GM20000 (cell line): Measurements from ENCODE around the gene AGAP1.

Source experiments
- DNase-seq: peaks from one replicate; pipeline ENCODE4 v3.0.0; 2012; ENCODE audit warnings: low spot score
- TF ChIP-seq, protein P1 (sequence below): IDR thresholded peaks from 2 replicates; pipeline ENCODE4 v1.5.1; 2012; ENCODE audit warnings: mild to moderate bottlenecking, control low read depth; ENCODE audit errors: extremely low read depth, missing control alignments

Gene AGAP1

DNA sequence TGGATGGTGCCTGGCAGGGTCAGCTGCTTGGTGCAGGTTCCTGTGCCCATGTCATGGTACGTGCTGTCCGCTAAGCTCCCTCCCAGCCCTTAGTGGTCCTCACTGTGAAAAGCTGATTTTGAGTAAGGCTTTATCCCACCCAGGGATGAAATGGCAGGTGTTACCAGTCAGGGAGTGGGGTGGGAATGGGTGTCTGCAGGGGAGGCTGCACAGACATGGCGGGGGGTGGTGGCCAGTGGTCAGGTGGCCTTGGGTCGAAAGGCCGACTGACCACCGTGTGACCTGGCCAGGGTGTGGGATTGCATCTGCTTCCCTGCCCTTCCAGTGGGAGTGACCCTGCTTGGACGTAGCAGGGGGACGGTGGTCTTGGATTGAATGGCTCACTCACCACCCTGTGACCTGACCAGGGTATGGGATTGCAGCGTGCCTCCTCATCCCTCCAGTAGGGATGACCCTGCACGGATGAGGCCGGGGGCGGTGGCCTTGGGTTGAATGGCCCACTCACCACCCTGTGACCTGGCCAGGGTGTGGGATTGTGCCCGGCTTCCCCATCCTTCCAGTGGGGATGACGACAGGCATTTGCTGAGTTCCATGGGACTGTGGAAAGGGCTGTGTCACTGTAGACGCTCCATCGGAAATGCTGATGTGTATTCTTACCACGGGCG lies 29.8 kb downstream of the AGAP1 start:
- DNase-seq, result no peak
- TF ChIP-seq, protein P1, sequence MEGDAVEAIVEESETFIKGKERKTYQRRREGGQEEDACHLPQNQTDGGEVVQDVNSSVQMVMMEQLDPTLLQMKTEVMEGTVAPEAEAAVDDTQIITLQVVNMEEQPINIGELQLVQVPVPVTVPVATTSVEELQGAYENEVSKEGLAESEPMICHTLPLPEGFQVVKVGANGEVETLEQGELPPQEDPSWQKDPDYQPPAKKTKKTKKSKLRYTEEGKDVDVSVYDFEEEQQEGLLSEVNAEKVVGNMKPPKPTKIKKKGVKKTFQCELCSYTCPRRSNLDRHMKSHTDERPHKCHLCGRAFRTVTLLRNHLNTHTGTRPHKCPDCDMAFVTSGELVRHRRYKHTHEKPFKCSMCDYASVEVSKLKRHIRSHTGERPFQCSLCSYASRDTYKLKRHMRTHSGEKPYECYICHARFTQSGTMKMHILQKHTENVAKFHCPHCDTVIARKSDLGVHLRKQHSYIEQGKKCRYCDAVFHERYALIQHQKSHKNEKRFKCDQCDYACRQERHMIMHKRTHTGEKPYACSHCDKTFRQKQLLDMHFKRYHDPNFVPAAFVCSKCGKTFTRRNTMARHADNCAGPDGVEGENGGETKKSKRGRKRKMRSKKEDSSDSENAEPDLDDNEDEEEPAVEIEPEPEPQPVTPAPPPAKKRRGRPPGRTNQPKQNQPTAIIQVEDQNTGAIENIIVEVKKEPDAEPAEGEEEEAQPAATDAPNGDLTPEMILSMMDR, result no peak

DNA sequence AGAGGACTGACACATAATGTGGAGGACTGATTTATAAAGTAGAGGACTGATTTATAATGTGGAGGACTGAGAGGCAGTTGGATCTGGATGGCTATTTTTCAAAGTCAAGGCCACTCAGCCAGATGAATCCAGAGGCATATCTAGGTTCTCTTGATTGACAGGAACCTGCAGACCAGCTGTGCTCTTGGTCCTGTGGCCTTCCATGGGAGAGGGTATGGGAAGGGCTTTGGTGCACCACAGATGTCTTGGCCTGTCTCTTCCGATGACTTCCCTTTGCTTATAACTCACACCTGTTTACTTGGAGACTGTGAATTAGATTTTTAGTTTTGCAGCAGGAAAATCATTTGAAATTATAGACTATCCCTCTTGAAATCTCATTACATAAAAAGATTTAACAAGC lies 32.3 kb downstream of the AGAP1 start:
- TF ChIP-seq, protein P1, result no peak
- no peak for DNase-seq

DNA sequence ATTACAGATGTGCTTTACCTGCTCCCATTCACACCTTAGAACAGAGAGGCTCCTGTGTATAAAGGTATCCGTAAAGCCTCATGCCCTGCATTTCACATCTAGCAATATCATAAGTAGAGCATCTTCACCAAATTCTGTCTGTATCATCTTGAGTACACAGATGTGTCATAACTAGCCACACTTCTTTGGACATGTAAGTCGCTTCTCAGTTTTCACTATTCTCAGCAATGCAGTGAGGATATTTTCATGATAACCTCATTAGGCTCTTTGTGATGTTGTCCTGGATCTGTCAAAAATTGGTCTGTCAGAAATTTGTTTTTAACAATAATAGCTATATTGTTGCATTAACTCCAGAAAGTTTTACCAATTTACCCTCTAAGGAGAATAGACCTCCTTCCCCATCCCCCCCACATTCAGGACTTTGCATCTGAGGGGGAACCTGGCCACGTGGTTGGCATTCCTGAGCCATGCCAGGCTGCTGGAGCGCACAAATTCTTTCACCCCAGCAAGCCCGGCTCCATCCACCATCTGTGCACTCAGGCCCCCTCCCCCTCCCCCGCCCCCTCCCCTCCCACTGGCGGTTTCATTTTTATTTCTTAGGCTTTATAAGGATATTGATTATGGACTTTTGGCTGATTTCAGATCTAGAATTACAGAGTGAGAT lies 34.1 kb downstream of the AGAP1 start:
- TF ChIP-seq, protein P1, result no peak
- no peak for DNase-seq

DNA sequence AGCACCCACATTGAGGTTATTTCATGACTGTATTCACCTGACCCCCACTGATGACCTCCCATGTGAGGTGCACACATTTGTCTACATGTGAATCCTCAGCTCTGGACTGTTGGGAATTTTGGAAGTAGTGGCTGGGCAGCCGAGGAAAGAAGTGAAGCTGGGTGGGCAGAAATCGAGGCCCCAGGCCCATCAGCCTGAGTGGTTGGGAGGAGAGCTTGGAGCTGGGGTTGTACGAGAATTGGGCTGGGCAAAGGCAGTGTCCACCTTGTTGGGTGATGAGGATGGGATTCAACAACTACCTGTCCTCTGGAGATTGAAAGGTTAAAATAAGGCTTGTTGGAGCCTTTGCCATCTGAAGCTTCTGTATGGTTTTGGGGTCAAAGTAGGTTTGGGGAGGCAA lies 35.8 kb downstream of the AGAP1 start:
- DNase-seq, result no peak
- TF ChIP-seq, protein P1, result no peak

DNA sequence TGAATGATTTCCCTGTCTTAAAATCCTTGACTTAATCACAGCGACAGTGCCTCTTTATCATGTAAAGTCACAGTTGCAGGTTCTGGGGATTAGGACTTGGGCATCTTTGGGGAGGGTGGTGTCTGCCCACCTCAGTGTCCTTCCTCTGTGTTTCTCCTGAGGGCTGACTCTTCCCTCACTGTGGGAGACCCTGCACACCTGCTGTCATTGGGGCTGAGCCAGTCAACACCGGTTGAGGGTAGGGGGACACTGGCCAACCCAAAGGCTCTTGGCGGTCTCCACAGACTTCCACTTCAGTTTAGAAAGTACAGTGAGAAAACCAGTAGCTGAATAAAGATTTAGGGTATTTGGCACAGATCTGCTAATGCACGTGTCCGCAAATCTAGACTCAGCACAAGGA lies 36.9 kb downstream of the AGAP1 start:
- TF ChIP-seq, protein P1, result no peak
- DNase-seq, result no peak

DNA sequence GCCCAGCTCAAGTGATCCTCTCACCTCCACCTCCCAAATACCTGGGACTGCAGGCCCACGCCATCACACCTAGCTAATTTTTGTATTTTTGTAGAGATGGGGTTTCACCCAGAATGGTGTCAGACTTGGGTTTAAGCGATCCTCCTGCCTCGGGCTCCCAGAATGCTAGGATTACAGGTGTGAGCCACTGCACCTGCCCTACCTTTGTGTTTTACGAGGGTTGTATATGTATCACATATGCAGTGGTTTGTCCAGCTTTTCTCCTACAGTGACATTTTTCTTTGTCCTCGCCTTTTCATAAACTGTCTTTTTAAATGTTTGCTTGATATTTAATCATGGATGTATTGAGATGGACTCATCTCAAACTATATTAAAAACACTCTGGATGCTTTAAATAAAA lies 38.5 kb downstream of the AGAP1 start:
- no peak for DNase-seq
- TF ChIP-seq, protein P1, result no peak

DNA sequence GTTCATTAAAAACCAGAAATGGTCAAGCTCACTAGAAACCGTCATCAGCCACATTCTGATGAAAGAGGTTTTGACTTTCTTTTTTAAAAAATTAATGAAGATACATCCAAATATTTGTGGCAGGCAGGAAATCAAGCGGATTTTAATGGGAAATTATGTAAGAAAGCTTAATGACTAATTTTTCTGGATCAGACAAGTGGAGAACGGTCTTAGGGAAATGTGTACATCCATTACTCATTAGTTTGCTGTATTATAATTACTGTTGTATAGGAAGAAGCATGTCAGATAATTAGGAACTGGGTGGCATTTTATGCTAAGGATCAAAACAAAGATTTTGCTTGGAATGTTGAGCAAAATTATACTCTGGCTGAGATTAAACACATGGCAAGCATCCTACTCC lies 39.4 kb downstream of the AGAP1 start:
- TF ChIP-seq, protein P1, result no peak
- no peak for DNase-seq
